Posterior cingulate gyrus (tissue), 11 donors: Measurements from ENCODE around the gene NEK1.

ENCODE experiments used
- DNase-seq, 10 donors: peaks; one replicate each; pipeline versions ENCODE4 v3.0.0 to v3.0.0-alpha.2; 2020 to 2021; ENCODE audit warnings: mixed read lengths in 3 of 10
- intact Hi-C: fragments of 100-400 bp; cut with DNase I; formaldehyde crosslinking; loops from one replicate; pipeline ENCODE4 v1.15.1; 2023

NEK1 gene

GRCh38 chr4:169630069-169630468, 17.7 kb upstream of the NEK1 start:
- intact Hi-C loops, result no loop called here

GRCh38 chr4:169628579-169628978, 16.2 kb upstream of the NEK1 start:
- DNase-seq, result no peak
- intact Hi-C loops, result no loop called here

More at GRCh38 chr4:169630069-169630468, 17.7 kb upstream of the NEK1 start:
- DNase-seq, result no peak

GRCh38 chr4:169627307-169627706, 14.9 kb upstream of the NEK1 start:
- DNase-seq, result no peak
- intact Hi-C loops, result no loop called here

GRCh38 chr4:169626331-169627282, 14.2 kb upstream of the NEK1 start:
- intact Hi-C loops, result no loop called here
- DNase-seq, result no peak

- intact Hi-C loops, result no loop called here
- peak in 1 of 10 donors; percentile 34 for DNase-seq
Observed at GRCh38 chr4:169625886-169626285, 13.5 kb upstream of the NEK1 start.

- peak in 1 of 10 donors; percentile 24 for DNase-seq
- intact Hi-C loops, result loop anchor here (5.0 kb wide), 1 partner anchor 168 kb away; no protein-coding TSS in a partner anchor
Observed at GRCh38 chr4:169624012-169624411, 11.6 kb upstream of the NEK1 start.

DNA sequence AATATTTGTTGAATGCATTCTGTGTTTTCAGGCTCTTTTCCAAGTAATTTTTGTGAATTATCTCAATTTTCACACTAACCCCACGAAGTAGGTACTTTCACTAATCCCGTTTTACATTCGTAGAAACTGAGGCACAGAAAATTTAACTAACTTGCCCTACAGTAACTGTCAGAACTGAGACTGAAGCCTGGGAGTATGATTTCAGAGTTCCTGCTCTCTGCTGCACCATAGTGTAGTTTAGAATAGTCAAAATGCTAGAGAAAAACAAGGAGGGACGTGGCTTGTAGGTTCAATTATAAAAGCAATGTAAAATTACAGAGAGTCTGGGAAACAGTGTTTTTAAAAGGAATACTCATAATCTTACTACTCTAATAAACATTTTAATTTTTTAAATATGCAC, 10.2 kb upstream of the NEK1 start:
- intact Hi-C loops, result loop anchor here (5.0 kb wide), 1 partner anchor 170 kb away; no protein-coding TSS in a partner anchor

DNA sequence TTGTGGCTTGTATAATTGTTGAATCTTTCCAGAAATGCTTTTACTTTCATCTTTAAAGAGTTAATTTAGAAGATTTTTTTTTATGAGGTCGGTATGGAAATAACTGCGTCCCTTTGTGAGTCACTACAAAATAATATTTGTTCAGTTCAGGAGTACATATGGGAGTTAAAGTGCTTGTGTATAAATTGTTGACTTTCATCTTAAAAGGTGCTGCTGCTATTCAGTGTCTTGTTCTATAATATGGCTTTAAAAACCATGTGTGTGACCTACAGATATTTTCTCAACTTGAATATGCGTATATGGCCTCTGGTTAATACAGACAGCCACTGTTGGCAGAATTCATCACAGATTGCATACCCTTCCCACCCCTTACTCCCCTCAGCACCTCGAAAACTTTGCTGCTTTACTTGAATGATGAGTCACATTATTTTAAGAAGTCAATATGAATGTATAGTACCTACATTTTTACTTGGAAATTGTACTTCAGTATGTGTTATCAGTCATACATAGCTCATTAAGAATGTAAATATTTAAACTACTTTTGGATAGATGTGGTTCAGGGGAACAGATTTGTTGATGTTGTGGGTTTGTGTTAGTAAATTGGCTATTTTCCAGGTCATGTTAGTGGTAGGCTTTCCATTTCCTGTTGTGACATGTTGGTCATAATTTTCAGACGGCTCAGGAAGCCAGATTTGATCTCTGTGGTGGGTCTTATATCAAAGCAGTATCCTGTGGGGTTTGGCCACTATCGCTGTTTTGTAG, 9.5 kb upstream of the NEK1 start:
- DNase-seq, result no peak
- intact Hi-C loops, result loop anchor here (2.0 to 5.0 kb wide), 2 partner anchors 39 to 170 kb away; no protein-coding TSS in a partner anchor

More for the DNA sequence above, 10.2 kb upstream of the NEK1 start:
- no peak for DNase-seq

DNA sequence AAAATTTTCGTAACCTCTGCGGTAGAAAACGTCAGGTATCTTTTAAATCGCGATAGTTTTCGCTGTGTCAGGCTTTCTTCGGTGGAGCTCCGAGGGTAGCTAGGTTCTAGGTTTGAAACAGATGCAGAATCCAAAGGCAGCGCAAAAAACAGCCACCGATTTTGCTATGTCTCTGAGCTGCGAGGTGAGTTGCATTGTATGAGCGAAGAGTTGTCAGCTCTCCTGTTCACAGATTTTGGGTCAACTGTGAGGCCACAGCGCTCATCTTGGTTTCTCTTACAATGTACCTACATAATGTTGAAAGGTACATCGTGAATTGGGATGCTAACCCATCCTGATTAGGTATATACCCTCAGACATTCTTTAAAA, 8.5 kb upstream of the NEK1 start:
- intact Hi-C loops, result loop anchor here (1.0 to 5.0 kb wide), 3 partner anchors 9 to 171 kb away; partner anchors contain the start of gene NEK1
- DNase-seq, result peak in 1 of 10 donors; percentile 5

DNA sequence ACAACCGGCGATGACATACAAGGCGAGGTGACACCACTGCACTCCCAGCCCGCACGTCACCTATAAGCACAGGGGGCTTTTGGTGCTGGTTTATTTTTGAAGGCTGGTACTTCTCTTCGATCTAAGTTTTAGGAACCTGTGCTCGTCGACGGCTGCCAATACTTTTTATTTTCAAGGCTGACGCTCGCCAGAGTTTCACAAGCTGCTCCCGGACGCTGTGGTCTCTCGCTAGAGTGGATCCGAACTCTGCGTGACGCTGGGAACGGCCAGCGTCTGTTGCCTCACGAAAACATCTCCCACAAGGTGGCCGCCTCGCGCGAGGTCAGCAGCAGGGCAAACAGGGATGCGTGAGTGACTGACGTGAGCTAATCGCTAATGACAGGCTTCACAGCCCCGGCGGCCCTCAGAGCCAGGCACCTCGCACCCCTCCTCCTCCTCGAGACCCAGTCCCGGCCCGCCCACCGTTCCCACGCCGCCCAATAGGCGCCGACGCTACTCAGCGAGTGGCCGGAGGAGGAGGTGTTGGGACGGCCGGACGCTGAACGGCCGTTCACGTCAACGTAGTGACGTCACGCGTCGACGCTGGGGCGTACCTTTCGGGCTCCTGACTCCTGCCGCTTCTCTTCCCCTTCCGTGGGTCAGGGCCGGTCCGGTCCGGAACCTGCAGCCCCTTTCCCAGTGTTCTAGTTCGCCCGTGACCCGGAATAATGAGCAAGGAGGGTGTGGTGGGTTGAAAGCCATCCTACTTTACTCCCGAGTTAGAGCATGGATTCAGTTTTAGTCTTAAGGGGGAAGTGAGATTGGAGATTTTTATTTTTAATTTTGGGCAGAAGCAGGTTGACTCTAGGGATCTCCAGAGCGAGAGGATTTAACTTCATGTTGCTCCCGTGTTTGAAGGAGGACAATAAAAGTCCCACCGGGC, 7.8 kb upstream of the NEK1 start, which contains the start of gene CLCN3:
CLCN3 (plus strand) TSS at position 621 of the 922 bp plus-strand sequence. CDS start 15,351 bp downstream, outside the sequence.
- DNase-seq, result peak; percentile 93 to 100 (median 97)
- intact Hi-C loops, result loop anchor here (1.0 to 5.0 kb wide), 3 partner anchors 8 to 172 kb away; partner anchors contain the start of gene NEK1

- peak in 4 of 10 donors; percentile 19 to 30 (median 24) for DNase-seq
- intact Hi-C loops, result no loop called here
Observed at GRCh38 chr4:169619518-169619957, 7.2 kb upstream of the NEK1 start.

- intact Hi-C loops, result no loop called here
- no peak for DNase-seq
Observed at GRCh38 chr4:169618986-169619385, 6.6 kb upstream of the NEK1 start.

- intact Hi-C loops, result no loop called here
- DNase-seq, result no peak
Observed at GRCh38 chr4:169618286-169618685, 5.9 kb upstream of the NEK1 start.

GRCh38 chr4:169617306-169617705, 4.9 kb upstream of the NEK1 start:
- intact Hi-C loops, result no loop called here
- no peak for DNase-seq

DNA sequence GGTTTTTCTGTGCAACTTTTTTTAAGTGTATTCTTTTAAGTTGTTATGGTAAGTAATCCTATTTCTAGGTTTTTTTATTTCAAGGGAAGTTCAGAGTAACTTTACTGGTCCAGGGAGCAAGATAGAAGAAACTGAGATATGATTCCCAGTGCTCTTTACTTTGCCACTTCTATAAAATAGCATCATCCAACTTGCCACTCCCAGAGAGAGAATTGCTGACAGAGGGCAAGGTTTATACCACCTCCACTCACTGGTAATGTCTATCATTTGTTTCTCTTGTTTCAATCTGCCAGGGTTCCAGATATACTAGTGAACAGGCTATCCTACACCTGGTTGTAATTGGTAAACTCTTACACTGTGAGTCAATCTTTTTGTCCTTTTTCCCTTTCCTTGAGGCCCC, 4.5 kb upstream of the NEK1 start:
- intact Hi-C loops, result no loop called here
- DNase-seq, result no peak

- intact Hi-C loops, result no loop called here
- no peak for DNase-seq
Observed at GRCh38 chr4:169615467-169616106, 3.2 kb upstream of the NEK1 start.

- peak; percentile 68 to 96 (median 79) for DNase-seq
- intact Hi-C loops, result loop anchor here (1.0 to 5.0 kb wide), 5 partner anchors 7 to 476 kb away; partner anchors contain the start of genes AADAT, CLCN3 and MFAP3L
Observed at GRCh38 chr4:169612871-169613859, 782 bp upstream of the NEK1 start.

GRCh38 chr4:169611157-169611556, 1.2 kb downstream of the NEK1 start:
- no peak for DNase-seq
- intact Hi-C loops, result loop anchor here (5.0 kb wide), 2 partner anchors 111 to 416 kb away; partner anchors contain the start of gene MFAP3L
